ENCODE measurements around the gene MCM8. TPM values are rescaled to one million over a fixed set of nuclear protein-coding genes. Genes with fewer than 3 reads are reported as not detected.

MCM8 gene
- polyA plus RNA-seq, 2 donors: 2.5 to 2.9 TPM

- H3K9me3 ChIP-seq (ENCODE audit: control insufficient read depth in 2 of 2, insufficient read depth in 1 of 2, low read depth in 1 of 2, low read length in 1 of 2): no peaks in the 10 kb centered on the region
- H3K36me3 ChIP-seq (ENCODE audit: control insufficient read depth in 2 of 2, insufficient read depth in 2 of 2, low read length in 1 of 2): peaks cover 7 to 13% of the 10 kb centered on the region in 2 donors
- no peaks in the 10 kb centered on the region for H3K4me1 ChIP-seq (ENCODE audit: control insufficient read depth in 2 of 2, insufficient read depth in 2 of 2, low read length in 1 of 2)
- no peak overlapping the region for H3K4me3 ChIP-seq (ENCODE audit: low read depth in 1 of 2, low read length in 2 of 2)
- H3K27me3 ChIP-seq (ENCODE audit: control insufficient read depth in 1 of 2, insufficient read depth in 2 of 2, low read length in 2 of 2): no peaks in the 10 kb centered on the region
- 47 to 61% methylated on average over 2 of the region's 2 CpGs for WGBS, 2 donors
- no peak overlapping the region for H3K27ac ChIP-seq (ENCODE audit: low read depth in 2 of 2, low read length in 1 of 2)
These were observed 83.9 kb downstream of the MCM8 start for GRCh38 chr20:6034134-6034969.

GRCh38 chr20:6036213-6036612, 85.8 kb downstream of the MCM8 start:
- Histone ChIP-seq H3K36me3 (ENCODE audit: control insufficient read depth in 2 of 2, insufficient read depth in 2 of 2, low read length in 1 of 2) (peaks cover 13 to 14% of the 10 kb centered on the region in 2 donors), H3K4me3 (ENCODE audit: low read depth in 1 of 2, low read length in 2 of 2) (no peak overlapping the region), H3K27ac (ENCODE audit: low read depth in 2 of 2, low read length in 1 of 2) (no peak overlapping the region), H3K4me1 (ENCODE audit: control insufficient read depth in 2 of 2, insufficient read depth in 2 of 2, low read length in 1 of 2) (no peaks in the 10 kb centered on the region), H3K9me3 (ENCODE audit: control insufficient read depth in 2 of 2, insufficient read depth in 1 of 2, low read depth in 1 of 2, low read length in 1 of 2) (no peaks in the 10 kb centered on the region), H3K27me3 (ENCODE audit: control insufficient read depth in 1 of 2, insufficient read depth in 2 of 2, low read length in 2 of 2) (no peaks in the 10 kb centered on the region)
- WGBS, 2 donors: 96 to 97% methylated on average over 4 of the region's 4 CpGs

- H3K27ac ChIP-seq (ENCODE audit: low read depth in 2 of 2, low read length in 1 of 2): no peak overlapping the region
- 91 to 92% methylated on average over 1 of the region's 1 CpG for WGBS, 2 donors
- H3K9me3 ChIP-seq (ENCODE audit: control insufficient read depth in 2 of 2, insufficient read depth in 1 of 2, low read depth in 1 of 2, low read length in 1 of 2): no peaks in the 10 kb centered on the region
- peaks cover 13 to 23% of the 10 kb centered on the region in 2 donors for H3K36me3 ChIP-seq (ENCODE audit: control insufficient read depth in 2 of 2, insufficient read depth in 2 of 2, low read length in 1 of 2)
- no peak overlapping the region for H3K4me3 ChIP-seq (ENCODE audit: low read depth in 1 of 2, low read length in 2 of 2)
- H3K4me1 ChIP-seq (ENCODE audit: control insufficient read depth in 2 of 2, insufficient read depth in 2 of 2, low read length in 1 of 2): no peaks in the 10 kb centered on the region
- H3K27me3 ChIP-seq (ENCODE audit: control insufficient read depth in 1 of 2, insufficient read depth in 2 of 2, low read length in 2 of 2): no peaks in the 10 kb centered on the region
These were observed 86.6 kb downstream of the MCM8 start for GRCh38 chr20:6037082-6037481.

GRCh38 chr20:6038256-6038655, 87.8 kb downstream of the MCM8 start:
- H3K4me1 ChIP-seq (ENCODE audit: control insufficient read depth in 2 of 2, insufficient read depth in 2 of 2, low read length in 1 of 2): no peaks in the 10 kb centered on the region
- no peaks in the 10 kb centered on the region for H3K27me3 ChIP-seq (ENCODE audit: control insufficient read depth in 1 of 2, insufficient read depth in 2 of 2, low read length in 2 of 2)
- H3K27ac ChIP-seq (ENCODE audit: low read depth in 2 of 2, low read length in 1 of 2): no peak overlapping the region
- 90 to 92% methylated on average over 3 of the region's 3 CpGs for WGBS, 2 donors
- peaks cover 13 to 26% of the 10 kb centered on the region in 2 donors for H3K36me3 ChIP-seq (ENCODE audit: control insufficient read depth in 2 of 2, insufficient read depth in 2 of 2, low read length in 1 of 2)
- H3K4me3 ChIP-seq (ENCODE audit: low read depth in 1 of 2, low read length in 2 of 2): no peak overlapping the region
- no peaks in the 10 kb centered on the region for H3K9me3 ChIP-seq (ENCODE audit: control insufficient read depth in 2 of 2, insufficient read depth in 1 of 2, low read depth in 1 of 2, low read length in 1 of 2)

- no peaks in the 10 kb centered on the region for H3K27me3 ChIP-seq (ENCODE audit: control insufficient read depth in 1 of 2, insufficient read depth in 2 of 2, low read length in 2 of 2)
- WGBS, 2 donors: 85 to 86% methylated on average over 5 of the region's 5 CpGs
- H3K27ac ChIP-seq (ENCODE audit: low read depth in 2 of 2, low read length in 1 of 2): no peak overlapping the region
- H3K4me3 ChIP-seq (ENCODE audit: low read depth in 1 of 2, low read length in 2 of 2): no peak overlapping the region
- H3K4me1 ChIP-seq (ENCODE audit: control insufficient read depth in 2 of 2, insufficient read depth in 2 of 2, low read length in 1 of 2): no peaks in the 10 kb centered on the region
- H3K36me3 ChIP-seq (ENCODE audit: control insufficient read depth in 2 of 2, insufficient read depth in 2 of 2, low read length in 1 of 2): peaks cover 9 to 26% of the 10 kb centered on the region in 2 donors
- H3K9me3 ChIP-seq (ENCODE audit: control insufficient read depth in 2 of 2, insufficient read depth in 1 of 2, low read depth in 1 of 2, low read length in 1 of 2): no peaks in the 10 kb centered on the region
These were observed 89.3 kb downstream of the MCM8 start for GRCh38 chr20:6039766-6040165.

- Histone ChIP-seq H3K27ac (ENCODE audit: low read depth in 2 of 2, low read length in 1 of 2) (no peak overlapping the region), H3K36me3 (ENCODE audit: control insufficient read depth in 2 of 2, insufficient read depth in 2 of 2, low read length in 1 of 2) (peaks cover 9 to 26% of the 10 kb centered on the region in 2 donors), H3K9me3 (ENCODE audit: control insufficient read depth in 2 of 2, insufficient read depth in 1 of 2, low read depth in 1 of 2, low read length in 1 of 2) (no peaks in the 10 kb centered on the region), H3K27me3 (ENCODE audit: control insufficient read depth in 1 of 2, insufficient read depth in 2 of 2, low read length in 2 of 2) (no peaks in the 10 kb centered on the region), H3K4me3 (ENCODE audit: low read depth in 1 of 2, low read length in 2 of 2) (no peak overlapping the region), H3K4me1 (ENCODE audit: control insufficient read depth in 2 of 2, insufficient read depth in 2 of 2, low read length in 1 of 2) (no peaks in the 10 kb centered on the region)
- 96 to 97% methylated on average over 8 of the region's 8 CpGs for WGBS, 2 donors
These were observed 90.1 kb downstream of the MCM8 start for GRCh38 chr20:6040540-6040939.

GRCh38 chr20:6040958-6041807, 90.7 kb downstream of the MCM8 start:
- Histone ChIP-seq H3K27ac (ENCODE audit: low read depth in 2 of 2, low read length in 1 of 2) (no peak overlapping the region), H3K36me3 (ENCODE audit: control insufficient read depth in 2 of 2, insufficient read depth in 2 of 2, low read length in 1 of 2) (peaks cover 8 to 28% of the 10 kb centered on the region in 2 donors), H3K4me1 (ENCODE audit: control insufficient read depth in 2 of 2, insufficient read depth in 2 of 2, low read length in 1 of 2) (no peaks in the 10 kb centered on the region), H3K4me3 (ENCODE audit: low read depth in 1 of 2, low read length in 2 of 2) (no peak overlapping the region), H3K9me3 (ENCODE audit: control insufficient read depth in 2 of 2, insufficient read depth in 1 of 2, low read depth in 1 of 2, low read length in 1 of 2) (no peaks in the 10 kb centered on the region), H3K27me3 (ENCODE audit: control insufficient read depth in 1 of 2, insufficient read depth in 2 of 2, low read length in 2 of 2) (no peaks in the 10 kb centered on the region)
- 88 to 89% methylated on average over 67 of the region's 67 CpGs for WGBS, 2 donors

- 94 to 95% methylated on average over 26 of the region's 26 CpGs for WGBS, 2 donors
- Histone ChIP-seq H3K4me3 (ENCODE audit: low read depth in 1 of 2, low read length in 2 of 2) (no peak overlapping the region), H3K36me3 (ENCODE audit: control insufficient read depth in 2 of 2, insufficient read depth in 2 of 2, low read length in 1 of 2) (peaks cover 5 to 28% of the 10 kb centered on the region in 2 donors), H3K4me1 (ENCODE audit: control insufficient read depth in 2 of 2, insufficient read depth in 2 of 2, low read length in 1 of 2) (no peaks in the 10 kb centered on the region), H3K9me3 (ENCODE audit: control insufficient read depth in 2 of 2, insufficient read depth in 1 of 2, low read depth in 1 of 2, low read length in 1 of 2) (no peaks in the 10 kb centered on the region), H3K27me3 (ENCODE audit: control insufficient read depth in 1 of 2, insufficient read depth in 2 of 2, low read length in 2 of 2) (no peaks in the 10 kb centered on the region), H3K27ac (ENCODE audit: low read depth in 2 of 2, low read length in 1 of 2) (no peak overlapping the region)
These were observed 91.4 kb downstream of the MCM8 start for GRCh38 chr20:6041808-6042265.

GRCh38 chr20:6044115-6044514, 93.7 kb downstream of the MCM8 start:
- H3K27me3 ChIP-seq (ENCODE audit: control insufficient read depth in 1 of 2, insufficient read depth in 2 of 2, low read length in 2 of 2): no peaks in the 10 kb centered on the region
- H3K4me3 ChIP-seq (ENCODE audit: low read depth in 1 of 2, low read length in 2 of 2): no peak overlapping the region
- H3K27ac ChIP-seq (ENCODE audit: low read depth in 2 of 2, low read length in 1 of 2): no peak overlapping the region
- H3K4me1 ChIP-seq (ENCODE audit: control insufficient read depth in 2 of 2, insufficient read depth in 2 of 2, low read length in 1 of 2): no peaks in the 10 kb centered on the region
- peaks cover 0 to 24% of the 10 kb centered on the region in 2 donors for H3K36me3 ChIP-seq (ENCODE audit: control insufficient read depth in 2 of 2, insufficient read depth in 2 of 2, low read length in 1 of 2)
- H3K9me3 ChIP-seq (ENCODE audit: control insufficient read depth in 2 of 2, insufficient read depth in 1 of 2, low read depth in 1 of 2, low read length in 1 of 2): no peaks in the 10 kb centered on the region
- WGBS, 2 donors: 85 to 91% methylated on average over 2 of the region's 2 CpGs

Measured in esophagus (tissue), 2 donors.